HG03196 (cell line): ENCODE data around the gene ERCC1.
A peak's percentile ranks its signal among the peaks of the same experiment; 100 is the strongest.

Source experiments
- ATAC-seq: cut with Tn5 transposase; IDR thresholded peaks from one replicate; pipeline ENCODE4 v1.9.1; 2021; ENCODE audit not compliant: unreplicated experiment

The ERCC1 gene

GRCh38 chr19:45423589-45424190, at the start of gene ERCC1:
Gene ERCC1 (minus strand): TSS chr19:45423917. CDS start chr19:45423374, 543 bp downstream.
- peak; percentile 63 for ATAC-seq

- ATAC-seq: no peak
Measured at GRCh38 chr19:45473367-45473681, 49.6 kb upstream of the ERCC1 start.

GRCh38 chr19:45472563-45473366, 49.0 kb upstream of the ERCC1 start:
- no peak for ATAC-seq

GRCh38 chr19:45471931-45472562, 48.3 kb upstream of the ERCC1 start:
- no peak for ATAC-seq

GRCh38 chr19:45471111-45471930, 47.6 kb upstream of the ERCC1 start:
- ATAC-seq: no peak

- ATAC-seq: no peak
Measured at GRCh38 chr19:45470762-45471081, 47.0 kb upstream of the ERCC1 start.

GRCh38 chr19:45469945-45470761, 46.4 kb upstream of the ERCC1 start:
- no peak for ATAC-seq

- ATAC-seq: peak; percentile 56
Measured at GRCh38 chr19:45469132-45469944, 45.6 kb upstream of the ERCC1 start.

GRCh38 chr19:45468803-45469131, 45.0 kb upstream of the ERCC1 start:
- peak; percentile 28 for ATAC-seq

GRCh38 chr19:45468159-45468651, 44.5 kb upstream of the ERCC1 start:
- ATAC-seq: no peak

GRCh38 chr19:45467456-45468158, 43.9 kb upstream of the ERCC1 start, which contains the start of gene FOSB:
Gene FOSB (plus strand): TSS chr19:45467996. CDS start chr19:45468587, 591 bp downstream.
- peak; percentile 42 for ATAC-seq

GRCh38 chr19:45467115-45467455, 43.4 kb upstream of the ERCC1 start:
- no peak for ATAC-seq

- no peak for ATAC-seq
Measured at GRCh38 chr19:45464852-45465441, 41.2 kb upstream of the ERCC1 start.

- no peak for ATAC-seq
Measured at GRCh38 chr19:45464274-45464673, 40.6 kb upstream of the ERCC1 start.

- no peak for ATAC-seq
Measured at GRCh38 chr19:45463241-45463640, 39.5 kb upstream of the ERCC1 start.

- ATAC-seq: no peak
Measured at GRCh38 chr19:45462174-45462573, 38.5 kb upstream of the ERCC1 start.

GRCh38 chr19:45460807-45461347, 37.2 kb upstream of the ERCC1 start:
- ATAC-seq: no peak

GRCh38 chr19:45457776-45458175, 34.1 kb upstream of the ERCC1 start:
- no peak for ATAC-seq

- no peak for ATAC-seq
Measured at GRCh38 chr19:45456500-45456815, 32.7 kb upstream of the ERCC1 start.
